K562 (cell line): ENCODE data around the gene PXMP2. TPM values are rescaled to one million over a fixed set of nuclear protein-coding genes. Genes with fewer than 3 reads are reported as not detected.

Source experiments
- ATAC-seq: fragments of 200-7000 bp; cut with Tn5 transposase; 3 replicates; pipeline ENCODE4 v1.9.1; 2020; ENCODE audit warnings: moderate library complexity
- BruUV-seq: library from RNA; stranded (reverse); fragments of 400-500 nt; replicated peaks from 2 replicates; lab custom pipeline; 2021; lab: Mats Ljungman, UMichigan
- CTCF ChIA-PET: fragments of 300-600 bp; formaldehyde crosslinking; extraction: SDS; loops from one replicate; lab custom pipeline; 2021; ENCODE audit warnings: low intra/inter-chr PET ratio; lab: Yijun Ruan, JAX
- POLR2A ChIA-PET: fragments of 300-600, 350-650 bp; sonication (Branson Sonifier 250); formaldehyde crosslinking; extraction: SDS; loops from one replicate; lab custom pipeline; 2021; ENCODE audit warnings: antibody characterized with exemption, inconsistent platforms; lab: Yijun Ruan, JAX
- DNase-seq, 4 experiments: peaks; one replicate each; pipeline versions ENCODE4 v3.0.0 to v3.0.0-alpha.2; 2011 to 2018; ENCODE audit warnings: low spot score in 3 of 4, mixed read lengths in 3 of 4; ENCODE audit errors: extremely low read depth in 1 of 4
- FAIRE-seq: peaks from 2 replicates; lab custom pipeline; 2011; peaks lifted over from hg19 to GRCh38; lab: Jason Lieb, UNC
- H2AFZ ChIP-seq: 2 replicates; pipeline ENCODE4 v1.6.0; 2011; ENCODE audit warnings: low read depth, low read length, control low read depth, inconsistent platforms
- H3K27ac ChIP-seq: fragments of 200-600 bp; 3 replicates; pipeline ENCODE4 v1.8.0; 2011; ENCODE audit warnings: low read depth, mild to moderate bottlenecking, control low read depth, inconsistent platforms, low read length, moderate library complexity, mixed read lengths; ENCODE audit errors: extremely low read depth
- H3K27me3 ChIP-seq, 2 experiments: fragments of 300-600 bp in 1 of 2; 2 replicates in 1 of 2; 3 replicates in 1 of 2; pipeline versions ENCODE4 v1.6.0 to v1.8.0; 2011; ENCODE audit warnings: inconsistent platforms in 2 of 2, low read length in 2 of 2, mild to moderate bottlenecking in 1 of 2, mixed read lengths in 1 of 2, moderate library complexity in 1 of 2; ENCODE audit not compliant: control insufficient read depth in 2 of 2, insufficient read depth in 2 of 2
- H3K36me3 ChIP-seq: fragments of 300-600 bp; 3 replicates; pipeline ENCODE4 v1.8.0; 2011; ENCODE audit warnings: mild to moderate bottlenecking, low read length, inconsistent platforms; ENCODE audit not compliant: control insufficient read depth, insufficient read depth
- H3K4me1 ChIP-seq, 2 experiments: fragments of 200-600 bp in 1 of 2; replicated peaks in 1 of 2; 2 replicates in 1 of 2; 3 replicates in 1 of 2; pipeline versions ENCODE4 v1.5.1 to v1.8.0; 2011; ENCODE audit warnings: inconsistent platforms in 2 of 2, low read length in 2 of 2, mild to moderate bottlenecking in 1 of 2, mixed read lengths in 1 of 2, moderate library complexity in 1 of 2; ENCODE audit not compliant: control insufficient read depth in 2 of 2, insufficient read depth in 2 of 2
- H3K4me2 ChIP-seq: 2 replicates; pipeline ENCODE4 v1.6.1; 2011; ENCODE audit warnings: low read length, control low read depth, inconsistent platforms, mixed read lengths; ENCODE audit not compliant: insufficient read depth
- H3K4me3 ChIP-seq: fragments of 200-600 bp; sonication (generic), shearing (Covaris generic); 2 replicates; pipeline ENCODE4 v1.5.1; 2016; ENCODE audit warnings: control low read depth, inconsistent platforms
- H3K79me2 ChIP-seq: fragments of 200-600 bp; 3 replicates; pipeline ENCODE4 v1.8.0; 2011; ENCODE audit warnings: low read length, inconsistent platforms; ENCODE audit not compliant: control insufficient read depth, insufficient read depth
- H3K9ac ChIP-seq, 2 experiments: 2 replicates each; pipeline versions ENCODE4 v1.6.0 to v1.6.1; 2011; ENCODE audit warnings: low read depth in 2 of 2, low read length in 2 of 2, control low read depth in 1 of 2, inconsistent platforms in 1 of 2, mild to moderate bottlenecking in 1 of 2, mixed read lengths in 1 of 2; ENCODE audit not compliant: insufficient read depth in 1 of 2
- H3K9me1 ChIP-seq: one replicate; pipeline ENCODE4 v1.6.0; 2011; ENCODE audit warnings: inconsistent platforms, mild to moderate bottlenecking, low read length, moderate library complexity; ENCODE audit not compliant: control insufficient read depth, insufficient read depth
- H3K9me3 ChIP-seq: replicated peaks from 2 replicates; pipeline ENCODE4 v1.5.1; 2011; ENCODE audit warnings: low read depth, low read length, inconsistent platforms; ENCODE audit not compliant: control insufficient read depth, insufficient read depth
- H4K20me1 ChIP-seq: replicated peaks from 2 replicates; pipeline ENCODE4 v1.6.1; 2011; ENCODE audit warnings: low read length, inconsistent platforms, mixed read lengths; ENCODE audit not compliant: control insufficient read depth, insufficient read depth
- NCOA6 ChIP-seq: fragments of 450-650 bp; IDR thresholded peaks from 2 replicates; pipeline ENCODE4 v1.6.1; 2017; ENCODE audit warnings: mild to moderate bottlenecking
- SPI1 ChIP-seq: IDR thresholded peaks from 2 replicates; pipeline ENCODE4 v1.6.1; 2011; ENCODE audit warnings: low read depth, low read length, control low read depth, borderline replicate concordance
- ZNF224 ChIP-seq: sonication (generic); formaldehyde crosslinking; IDR thresholded peaks from 2 replicates; pipeline ENCODE4 v1.8.0; 2022; ENCODE audit warnings: mild to moderate bottlenecking, missing genetic modification reagents
- WGBS: fragments of 100-300 bp; shearing (Covaris generic); methylation state at CpG from one replicate; pipeline ENCODE4 v1.1.6; 2016; ENCODE audit warnings: low coverage, mixed read lengths; ENCODE audit not compliant: insufficient coverage; ENCODE audit errors: missing lambda C conversion rate; 5-methylcytosine and 5-hydroxymethylcytosine counted together
- in situ Hi-C: fragments of 300-500 bp; cut with MboI; formaldehyde crosslinking; loops from 4 replicates; pipeline ENCODE4 v1.15.0; 2018; ENCODE audit warnings: inconsistent platforms, mixed read lengths
- intact Hi-C: fragments of 100-400 bp; cut with micrococcal nuclease; formaldehyde crosslinking; loops from 2 replicates; pipeline ENCODE4 v1.14.2; 2022
- polyA plus RNA-seq, 8 experiments: library from polyadenylated mRNA; depleted of rRNA in 4 of 8; stranded (reverse) in 5 of 8; unstranded in 3 of 8; fragments of >200 nt; fragmentation: Nextera tagmentation in 2 of 8; fragmentation: Illumina TruSeq in 1 of 8; extraction: Ambion mirVana in 2 of 8; extraction: Trizol in 1 of 8; gene quantifications; 2 replicates each; pipeline versions ENCODE4 v1.2.1 to v1.2.3, GENCODE V29; 2011 to 2014; ENCODE audit warnings: inconsistent platforms in 1 of 8, missing spikeins in 1 of 8
- total RNA-seq, 7 experiments: library from RNA; depleted of rRNA in 6 of 7; stranded (reverse); fragments of >200 nt in 6 of 7; fragmentation: Illumina TruSeq in 2 of 7; extraction: Trizol in 2 of 7; gene quantifications; 2 replicates each; pipeline versions ENCODE4 v1.2.1 to v1.2.3, GENCODE V29; 2011 to 2021; ENCODE audit warnings: low replicate concordance in 1 of 7
- TF ChIP-seq, protein P1 (sequence below): conservative IDR thresholded peaks from 2 replicates; pipeline ENCODE4 v1.6.1; 2011; ENCODE audit warnings: low read depth, mild to moderate bottlenecking, low read length; ENCODE audit not compliant: control insufficient read depth
- TF ChIP-seq, protein P2 (sequence below): fragments of 450-650 bp; IDR thresholded peaks from 2 replicates; pipeline ENCODE4 v1.6.1; 2016; ENCODE audit warnings: mild to moderate bottlenecking, moderate library complexity
- TF ChIP-seq, protein P3 (sequence below): fragments of 200-800 bp; sonication (Bioruptor generic); IDR thresholded peaks from 2 replicates; pipeline ENCODE4 v1.6.1; 2017; ENCODE audit warnings: missing genetic modification characterization, missing compliant biosample characterization

The PXMP2 gene
- total and polyA plus RNA-seq, 9 of the 15 experiments (the other 6 are each of a cell fraction or from before 2014, with no cell fraction given), result 3.0 to 66.1 (median 44.7) TPM

DNA sequence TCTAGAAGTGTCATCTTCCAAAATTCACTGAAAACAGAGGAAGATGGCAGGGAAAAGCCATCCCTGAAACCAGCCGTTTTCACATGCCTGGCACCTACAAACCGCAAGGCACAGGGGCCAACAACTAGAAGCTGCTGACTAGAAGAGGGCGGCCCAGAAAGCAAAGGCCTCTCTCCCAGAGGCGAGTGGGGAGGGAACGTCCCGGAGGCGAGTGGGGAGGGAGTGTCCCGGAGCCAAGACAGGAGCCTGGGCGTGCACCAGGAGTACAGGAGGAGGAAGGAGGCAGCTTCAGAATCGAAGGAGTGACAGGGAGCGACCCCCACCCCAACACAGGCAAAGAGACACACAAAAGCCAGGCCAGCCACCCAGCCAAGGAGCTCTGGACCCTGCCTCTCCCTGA lies 53.3 kb downstream of the PXMP2 start (continued):
- no peak for TF ChIP-seq SPI1

DNA sequence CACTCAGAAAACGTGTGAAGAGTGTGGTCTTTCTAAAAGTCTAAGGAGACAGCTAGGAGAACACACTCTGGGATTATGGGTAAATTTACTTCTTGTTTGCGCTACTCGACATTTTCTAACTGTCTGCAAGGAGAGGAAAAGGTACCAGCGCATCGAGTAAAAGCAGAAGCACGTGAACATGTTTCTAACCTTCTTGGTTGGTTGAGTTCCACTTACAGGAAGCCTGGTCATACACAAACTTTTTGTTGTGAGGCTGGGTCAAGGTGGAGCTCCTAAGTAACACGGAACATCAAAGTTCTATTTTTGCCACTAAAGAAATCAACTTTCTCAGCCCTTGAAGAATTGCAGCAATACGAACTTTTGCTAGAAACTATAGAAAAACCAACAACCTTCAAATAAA lies 54.2 kb downstream of the PXMP2 start:
- in situ Hi-C loops, result no loop called here
- no peaks in the 10 kb centered on the region for H3K27me3 ChIP-seq
- ATAC-seq (no peak), DNase-seq (no peak), FAIRE-seq (peak; percentile 69)
- peaks cover 90% of the 10 kb centered on the region for H3K36me3 ChIP-seq
- no peaks in the 10 kb centered on the region for H3K9me3 ChIP-seq
- intact Hi-C loops, result no loop called here
- H3K27ac ChIP-seq, result no peak overlapping the region
- POLR2A ChIA-PET, result interaction anchor here (0.6 to 2.0 kb wide), 5 partner anchors 9 to 47 kb away, joined by 3 to 7 read pairs (median 4); partner anchors contain the start of gene ANKLE2
- no peak overlapping the region for H2AFZ ChIP-seq
- H3K4me1 ChIP-seq, result no peaks in the 10 kb centered on the region
- no peak overlapping the region for H3K9ac ChIP-seq
- no peaks in the 10 kb centered on the region for H3K9me1 ChIP-seq
- BruUV-seq, result no TSS peak
- 81% methylated on average over 8 of the region's 8 CpGs for WGBS
- no peak overlapping the region for H3K4me3 ChIP-seq
- H3K4me2 ChIP-seq, result no peak overlapping the region
- CTCF ChIA-PET, result no interaction called here
- peaks cover 16% of the 10 kb centered on the region; the same call in 2 of the 3 replicates for H3K79me2 ChIP-seq
- no peaks in the 10 kb centered on the region for H4K20me1 ChIP-seq
- TF ChIP-seq, protein P1, sequence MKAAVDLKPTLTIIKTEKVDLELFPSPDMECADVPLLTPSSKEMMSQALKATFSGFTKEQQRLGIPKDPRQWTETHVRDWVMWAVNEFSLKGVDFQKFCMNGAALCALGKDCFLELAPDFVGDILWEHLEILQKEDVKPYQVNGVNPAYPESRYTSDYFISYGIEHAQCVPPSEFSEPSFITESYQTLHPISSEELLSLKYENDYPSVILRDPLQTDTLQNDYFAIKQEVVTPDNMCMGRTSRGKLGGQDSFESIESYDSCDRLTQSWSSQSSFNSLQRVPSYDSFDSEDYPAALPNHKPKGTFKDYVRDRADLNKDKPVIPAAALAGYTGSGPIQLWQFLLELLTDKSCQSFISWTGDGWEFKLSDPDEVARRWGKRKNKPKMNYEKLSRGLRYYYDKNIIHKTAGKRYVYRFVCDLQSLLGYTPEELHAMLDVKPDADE, result no peak
- no peak for TF ChIP-seq SPI1
- TF ChIP-seq, protein P2, sequence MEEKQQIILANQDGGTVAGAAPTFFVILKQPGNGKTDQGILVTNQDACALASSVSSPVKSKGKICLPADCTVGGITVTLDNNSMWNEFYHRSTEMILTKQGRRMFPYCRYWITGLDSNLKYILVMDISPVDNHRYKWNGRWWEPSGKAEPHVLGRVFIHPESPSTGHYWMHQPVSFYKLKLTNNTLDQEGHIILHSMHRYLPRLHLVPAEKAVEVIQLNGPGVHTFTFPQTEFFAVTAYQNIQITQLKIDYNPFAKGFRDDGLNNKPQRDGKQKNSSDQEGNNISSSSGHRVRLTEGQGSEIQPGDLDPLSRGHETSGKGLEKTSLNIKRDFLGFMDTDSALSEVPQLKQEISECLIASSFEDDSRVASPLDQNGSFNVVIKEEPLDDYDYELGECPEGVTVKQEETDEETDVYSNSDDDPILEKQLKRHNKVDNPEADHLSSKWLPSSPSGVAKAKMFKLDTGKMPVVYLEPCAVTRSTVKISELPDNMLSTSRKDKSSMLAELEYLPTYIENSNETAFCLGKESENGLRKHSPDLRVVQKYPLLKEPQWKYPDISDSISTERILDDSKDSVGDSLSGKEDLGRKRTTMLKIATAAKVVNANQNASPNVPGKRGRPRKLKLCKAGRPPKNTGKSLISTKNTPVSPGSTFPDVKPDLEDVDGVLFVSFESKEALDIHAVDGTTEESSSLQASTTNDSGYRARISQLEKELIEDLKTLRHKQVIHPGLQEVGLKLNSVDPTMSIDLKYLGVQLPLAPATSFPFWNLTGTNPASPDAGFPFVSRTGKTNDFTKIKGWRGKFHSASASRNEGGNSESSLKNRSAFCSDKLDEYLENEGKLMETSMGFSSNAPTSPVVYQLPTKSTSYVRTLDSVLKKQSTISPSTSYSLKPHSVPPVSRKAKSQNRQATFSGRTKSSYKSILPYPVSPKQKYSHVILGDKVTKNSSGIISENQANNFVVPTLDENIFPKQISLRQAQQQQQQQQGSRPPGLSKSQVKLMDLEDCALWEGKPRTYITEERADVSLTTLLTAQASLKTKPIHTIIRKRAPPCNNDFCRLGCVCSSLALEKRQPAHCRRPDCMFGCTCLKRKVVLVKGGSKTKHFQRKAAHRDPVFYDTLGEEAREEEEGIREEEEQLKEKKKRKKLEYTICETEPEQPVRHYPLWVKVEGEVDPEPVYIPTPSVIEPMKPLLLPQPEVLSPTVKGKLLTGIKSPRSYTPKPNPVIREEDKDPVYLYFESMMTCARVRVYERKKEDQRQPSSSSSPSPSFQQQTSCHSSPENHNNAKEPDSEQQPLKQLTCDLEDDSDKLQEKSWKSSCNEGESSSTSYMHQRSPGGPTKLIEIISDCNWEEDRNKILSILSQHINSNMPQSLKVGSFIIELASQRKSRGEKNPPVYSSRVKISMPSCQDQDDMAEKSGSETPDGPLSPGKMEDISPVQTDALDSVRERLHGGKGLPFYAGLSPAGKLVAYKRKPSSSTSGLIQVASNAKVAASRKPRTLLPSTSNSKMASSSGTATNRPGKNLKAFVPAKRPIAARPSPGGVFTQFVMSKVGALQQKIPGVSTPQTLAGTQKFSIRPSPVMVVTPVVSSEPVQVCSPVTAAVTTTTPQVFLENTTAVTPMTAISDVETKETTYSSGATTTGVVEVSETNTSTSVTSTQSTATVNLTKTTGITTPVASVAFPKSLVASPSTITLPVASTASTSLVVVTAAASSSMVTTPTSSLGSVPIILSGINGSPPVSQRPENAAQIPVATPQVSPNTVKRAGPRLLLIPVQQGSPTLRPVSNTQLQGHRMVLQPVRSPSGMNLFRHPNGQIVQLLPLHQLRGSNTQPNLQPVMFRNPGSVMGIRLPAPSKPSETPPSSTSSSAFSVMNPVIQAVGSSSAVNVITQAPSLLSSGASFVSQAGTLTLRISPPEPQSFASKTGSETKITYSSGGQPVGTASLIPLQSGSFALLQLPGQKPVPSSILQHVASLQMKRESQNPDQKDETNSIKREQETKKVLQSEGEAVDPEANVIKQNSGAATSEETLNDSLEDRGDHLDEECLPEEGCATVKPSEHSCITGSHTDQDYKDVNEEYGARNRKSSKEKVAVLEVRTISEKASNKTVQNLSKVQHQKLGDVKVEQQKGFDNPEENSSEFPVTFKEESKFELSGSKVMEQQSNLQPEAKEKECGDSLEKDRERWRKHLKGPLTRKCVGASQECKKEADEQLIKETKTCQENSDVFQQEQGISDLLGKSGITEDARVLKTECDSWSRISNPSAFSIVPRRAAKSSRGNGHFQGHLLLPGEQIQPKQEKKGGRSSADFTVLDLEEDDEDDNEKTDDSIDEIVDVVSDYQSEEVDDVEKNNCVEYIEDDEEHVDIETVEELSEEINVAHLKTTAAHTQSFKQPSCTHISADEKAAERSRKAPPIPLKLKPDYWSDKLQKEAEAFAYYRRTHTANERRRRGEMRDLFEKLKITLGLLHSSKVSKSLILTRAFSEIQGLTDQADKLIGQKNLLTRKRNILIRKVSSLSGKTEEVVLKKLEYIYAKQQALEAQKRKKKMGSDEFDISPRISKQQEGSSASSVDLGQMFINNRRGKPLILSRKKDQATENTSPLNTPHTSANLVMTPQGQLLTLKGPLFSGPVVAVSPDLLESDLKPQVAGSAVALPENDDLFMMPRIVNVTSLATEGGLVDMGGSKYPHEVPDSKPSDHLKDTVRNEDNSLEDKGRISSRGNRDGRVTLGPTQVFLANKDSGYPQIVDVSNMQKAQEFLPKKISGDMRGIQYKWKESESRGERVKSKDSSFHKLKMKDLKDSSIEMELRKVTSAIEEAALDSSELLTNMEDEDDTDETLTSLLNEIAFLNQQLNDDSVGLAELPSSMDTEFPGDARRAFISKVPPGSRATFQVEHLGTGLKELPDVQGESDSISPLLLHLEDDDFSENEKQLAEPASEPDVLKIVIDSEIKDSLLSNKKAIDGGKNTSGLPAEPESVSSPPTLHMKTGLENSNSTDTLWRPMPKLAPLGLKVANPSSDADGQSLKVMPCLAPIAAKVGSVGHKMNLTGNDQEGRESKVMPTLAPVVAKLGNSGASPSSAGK, result no peak
- no peak for TF ChIP-seq ZNF224 (CRISPR knock-in tag)
- TF ChIP-seq, protein P3, sequence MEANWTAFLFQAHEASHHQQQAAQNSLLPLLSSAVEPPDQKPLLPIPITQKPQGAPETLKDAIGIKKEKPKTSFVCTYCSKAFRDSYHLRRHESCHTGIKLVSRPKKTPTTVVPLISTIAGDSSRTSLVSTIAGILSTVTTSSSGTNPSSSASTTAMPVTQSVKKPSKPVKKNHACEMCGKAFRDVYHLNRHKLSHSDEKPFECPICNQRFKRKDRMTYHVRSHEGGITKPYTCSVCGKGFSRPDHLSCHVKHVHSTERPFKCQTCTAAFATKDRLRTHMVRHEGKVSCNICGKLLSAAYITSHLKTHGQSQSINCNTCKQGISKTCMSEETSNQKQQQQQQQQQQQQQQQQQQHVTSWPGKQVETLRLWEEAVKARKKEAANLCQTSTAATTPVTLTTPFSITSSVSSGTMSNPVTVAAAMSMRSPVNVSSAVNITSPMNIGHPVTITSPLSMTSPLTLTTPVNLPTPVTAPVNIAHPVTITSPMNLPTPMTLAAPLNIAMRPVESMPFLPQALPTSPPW (CRISPR knock-in tag), result no peak
- no peak for TF ChIP-seq NCOA6
